GM23338 (cell line): ENCODE results near the gene STK39. TPM values are rescaled to one million over a fixed set of nuclear protein-coding genes. Genes with fewer than 3 reads are reported as not detected.

Experiments
- ATAC-seq: fragments of 200-7000 bp; cut with Tn5 transposase; 3 replicates; pipeline ENCODE4 v1.9.1; 2020
- DNase-seq: peaks from one replicate; pipeline ENCODE4 v3.0.0-alpha.2; 2015; ENCODE audit warnings: low spot score
- H2AFZ ChIP-seq: fragments of 200-600 bp; sonication (generic); 2 replicates; pipeline ENCODE4 v1.8.0; 2016; ENCODE audit warnings: antibody characterized with exemption, mild to moderate bottlenecking, moderate library complexity
- H3F3A ChIP-seq: fragments of 200-600 bp; sonication (generic); replicated peaks from 2 replicates; pipeline ENCODE4 v1.8.0; 2017; ENCODE audit warnings: antibody characterized with exemption, mixed run types, low read depth
- H3K27ac ChIP-seq: fragments of 200-600 bp; sonication (generic); 2 replicates; pipeline ENCODE4 v1.6.1; 2016; ENCODE audit warnings: low read depth
- H3K27me3 ChIP-seq: fragments of 200-600 bp; sonication (generic); 2 replicates; pipeline ENCODE4 v1.8.0; 2016; ENCODE audit warnings: mild to moderate bottlenecking, mixed run types, moderate library complexity; ENCODE audit not compliant: insufficient read depth
- H3K36me3 ChIP-seq: fragments of 200-600 bp; sonication (generic); 2 replicates; pipeline ENCODE4 v1.8.0; 2016; ENCODE audit warnings: mild to moderate bottlenecking; ENCODE audit not compliant: insufficient read depth
- H3K4me1 ChIP-seq: fragments of 200-600 bp; sonication (generic); 2 replicates; pipeline ENCODE4 v1.8.0; 2016; ENCODE audit warnings: mild to moderate bottlenecking, moderate library complexity; ENCODE audit not compliant: insufficient read depth
- H3K4me2 ChIP-seq: fragments of 200-600 bp; sonication (generic); 2 replicates; pipeline ENCODE4 v1.7.1; 2017; ENCODE audit warnings: mixed run types
- H3K4me3 ChIP-seq: fragments of 200-600 bp; sonication (generic); 2 replicates; pipeline ENCODE4 v1.6.1; 2016; ENCODE audit warnings: mixed run types
- H3K79me2 ChIP-seq: fragments of 200-600 bp; sonication (generic); replicated peaks from 2 replicates; pipeline ENCODE4 v1.8.0; 2017; ENCODE audit warnings: mild to moderate bottlenecking; ENCODE audit not compliant: insufficient read depth
- H3K9me2 ChIP-seq: fragments of 200-600 bp; sonication (generic); 2 replicates; pipeline ENCODE4 v1.8.0; 2017; ENCODE audit not compliant: insufficient read depth
- H4K20me1 ChIP-seq: fragments of 200-600 bp; sonication (generic); replicated peaks from 2 replicates; pipeline ENCODE4 v1.8.0; 2017; ENCODE audit warnings: mild to moderate bottlenecking; ENCODE audit not compliant: insufficient read depth
- H3K27ac Mint-ChIP-seq: 2 replicates; pipeline ENCODE4 v1.8.0; 2020; ENCODE audit warnings: inconsistent platforms, mild to moderate bottlenecking, moderate library complexity, mixed read lengths
- H3K27me3 Mint-ChIP-seq: 3 replicates; pipeline ENCODE4 v1.8.0; 2022; ENCODE audit warnings: low read depth, mild to moderate bottlenecking, moderate library complexity, mixed read lengths, inconsistent platforms; ENCODE audit not compliant: insufficient read depth, poor library complexity
- H3K36me3 Mint-ChIP-seq: 3 replicates; pipeline ENCODE4 v1.8.0; 2021; ENCODE audit warnings: low read depth, mild to moderate bottlenecking, inconsistent platforms, moderate library complexity, mixed read lengths
- H3K4me1 Mint-ChIP-seq: 3 replicates; pipeline ENCODE4 v1.8.0; 2020; ENCODE audit warnings: mild to moderate bottlenecking, inconsistent platforms, mixed read lengths
- H3K4me3 Mint-ChIP-seq: 3 replicates; pipeline ENCODE4 v1.8.0; 2021; ENCODE audit warnings: moderate library complexity, mild to moderate bottlenecking, inconsistent platforms, mixed read lengths
- H3K9me3 Mint-ChIP-seq: 3 replicates; pipeline ENCODE4 v1.8.0; 2020; ENCODE audit warnings: moderate library complexity, mild to moderate bottlenecking, inconsistent platforms, mixed read lengths
- CREB1 ChIP-seq: fragments of 250-450 bp; sonication (Bioruptor Pico); IDR thresholded peaks from 2 replicates; pipeline ENCODE4 v1.5.0; 2020; ENCODE audit warnings: low read depth, mild to moderate bottlenecking, moderate library complexity
- EZH2 ChIP-seq: fragments of 200-600 bp; sonication (generic); IDR thresholded peaks from one replicate; pipeline ENCODE4 v1.8.0; 2017; ENCODE audit warnings: antibody characterized with exemption, mild to moderate bottlenecking, low read depth; ENCODE audit not compliant: unreplicated experiment
- EZH2phosphoT487 ChIP-seq: fragments of 200-600 bp; sonication (generic); IDR thresholded peaks from one replicate; pipeline ENCODE4 v1.8.1; 2018; ENCODE audit warnings: antibody characterized with exemption; ENCODE audit not compliant: unreplicated experiment
- JUNB ChIP-seq: IDR thresholded peaks from one replicate; pipeline ENCODE4 v1.6.1; 2016; ENCODE audit warnings: antibody characterized with exemption; ENCODE audit not compliant: unreplicated experiment
- NANOG ChIP-seq: IDR thresholded peaks from 2 replicates; pipeline ENCODE4 v1.6.1; 2016; ENCODE audit warnings: antibody characterized with exemption, borderline replicate concordance
- POLR2AphosphoS5 ChIP-seq: IDR thresholded peaks from 2 replicates; pipeline ENCODE4 v1.6.1; 2016; ENCODE audit warnings: antibody characterized with exemption, low read depth
- STAT1 ChIP-seq: IDR thresholded peaks from one replicate; pipeline ENCODE4 v1.6.1; 2016; ENCODE audit warnings: antibody characterized with exemption; ENCODE audit not compliant: unreplicated experiment
- ZNF114 ChIP-seq: fragments of 250-450 bp; sonication (Bioruptor Pico); IDR thresholded peaks from 2 replicates; pipeline ENCODE4 v1.5.0; 2020; ENCODE audit warnings: mild to moderate bottlenecking, moderate library complexity
- ZNF331 ChIP-seq: fragments of 250-450 bp; sonication (Bioruptor Pico); IDR thresholded peaks from 2 replicates; pipeline ENCODE4 v1.5.0; 2020; ENCODE audit warnings: low read depth, mild to moderate bottlenecking, moderate library complexity
- ZNF462 ChIP-seq: fragments of 250-450 bp; sonication (Bioruptor Pico); IDR thresholded peaks from 2 replicates; pipeline ENCODE4 v1.5.0; 2020; ENCODE audit warnings: mild to moderate bottlenecking, moderate library complexity
- polyA plus RNA-seq: library from polyadenylated mRNA; unstranded; fragments of >200 nt; fragmentation: Nextera tagmentation; extraction: Ambion mirVana; gene quantifications from 2 replicates; pipeline ENCODE4 v1.2.1, GENCODE V29; 2016
- total RNA-seq: library from RNA; depleted of rRNA; stranded (reverse); fragments of >200 nt; shearing (Covaris generic); gene quantifications from 2 replicates; pipeline ENCODE4 v1.2.3, GENCODE V29; 2014
- TF ChIP-seq, protein P1 (sequence below): IDR thresholded peaks from one replicate; pipeline ENCODE4 v1.6.1; 2018; ENCODE audit warnings: antibody characterized with exemption; ENCODE audit not compliant: unreplicated experiment
- TF ChIP-seq, protein P2 (sequence below), 2 experiments: fragments of 200-600 bp in 1 of 2; sonication (generic) in 1 of 2; conservative IDR thresholded peaks; 2 replicates each; pipeline versions ENCODE4 v1.5.1 to v1.6.1; 2016 to 2017; ENCODE audit warnings: antibody characterized with exemption in 2 of 2, low read depth in 2 of 2, mild to moderate bottlenecking in 2 of 2, moderate library complexity in 1 of 2
- TF ChIP-seq, protein P3 (sequence below): IDR thresholded peaks from 2 replicates; pipeline ENCODE4 v1.6.1; 2016; ENCODE audit warnings: antibody characterized with exemption

Gene STK39
- total and polyA plus RNA-seq, 2 experiments from 2014 or later = 9.5 to 16.9 TPM

DNA sequence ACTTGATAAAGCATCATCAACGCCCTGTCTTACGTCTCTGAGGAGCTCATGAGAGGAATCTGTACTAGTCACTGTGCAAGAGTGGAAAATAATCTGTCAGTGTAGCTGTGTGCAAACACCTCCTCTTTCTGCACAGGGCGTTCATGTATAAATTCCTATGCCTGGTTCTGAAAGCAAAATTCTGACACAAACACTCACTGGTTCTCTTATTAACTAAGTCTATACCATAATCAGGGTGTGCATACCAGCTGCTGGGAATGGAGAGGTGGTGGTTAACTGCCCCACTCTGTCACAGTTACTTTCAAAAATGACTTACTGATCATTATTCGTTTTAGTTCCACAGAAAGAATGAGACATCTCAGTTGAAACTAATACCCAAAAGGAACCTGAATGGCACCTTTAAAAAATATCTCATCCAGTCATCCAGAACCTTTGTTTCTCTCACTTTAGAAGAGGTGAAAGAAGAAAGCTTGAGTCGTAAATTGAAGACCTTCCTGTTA, 35.7 kb downstream of the STK39 start:
- Mint-ChIP-seq H3K4me3 (no peak overlapping the region), H3K27ac (no peak overlapping the region), H3K36me3 (no peaks in the 10 kb centered on the region), H3K4me1 (peaks cover 10% of the 10 kb centered on the region), H3K27me3 (no peaks in the 10 kb centered on the region), H3K9me3 (no peaks in the 10 kb centered on the region)
- no peaks in the 10 kb centered on the region for H3K9me2 ChIP-seq
- H3K4me1 ChIP-seq = no peaks in the 10 kb centered on the region
- H3K79me2 ChIP-seq = no peaks in the 10 kb centered on the region
- H4K20me1 ChIP-seq = no peaks in the 10 kb centered on the region
- no peak overlapping the region for H3K27ac ChIP-seq
- H3K27me3 ChIP-seq = no peaks in the 10 kb centered on the region
- no peak overlapping the region for H3K4me3 ChIP-seq
- TF ChIP-seq, protein P1, sequence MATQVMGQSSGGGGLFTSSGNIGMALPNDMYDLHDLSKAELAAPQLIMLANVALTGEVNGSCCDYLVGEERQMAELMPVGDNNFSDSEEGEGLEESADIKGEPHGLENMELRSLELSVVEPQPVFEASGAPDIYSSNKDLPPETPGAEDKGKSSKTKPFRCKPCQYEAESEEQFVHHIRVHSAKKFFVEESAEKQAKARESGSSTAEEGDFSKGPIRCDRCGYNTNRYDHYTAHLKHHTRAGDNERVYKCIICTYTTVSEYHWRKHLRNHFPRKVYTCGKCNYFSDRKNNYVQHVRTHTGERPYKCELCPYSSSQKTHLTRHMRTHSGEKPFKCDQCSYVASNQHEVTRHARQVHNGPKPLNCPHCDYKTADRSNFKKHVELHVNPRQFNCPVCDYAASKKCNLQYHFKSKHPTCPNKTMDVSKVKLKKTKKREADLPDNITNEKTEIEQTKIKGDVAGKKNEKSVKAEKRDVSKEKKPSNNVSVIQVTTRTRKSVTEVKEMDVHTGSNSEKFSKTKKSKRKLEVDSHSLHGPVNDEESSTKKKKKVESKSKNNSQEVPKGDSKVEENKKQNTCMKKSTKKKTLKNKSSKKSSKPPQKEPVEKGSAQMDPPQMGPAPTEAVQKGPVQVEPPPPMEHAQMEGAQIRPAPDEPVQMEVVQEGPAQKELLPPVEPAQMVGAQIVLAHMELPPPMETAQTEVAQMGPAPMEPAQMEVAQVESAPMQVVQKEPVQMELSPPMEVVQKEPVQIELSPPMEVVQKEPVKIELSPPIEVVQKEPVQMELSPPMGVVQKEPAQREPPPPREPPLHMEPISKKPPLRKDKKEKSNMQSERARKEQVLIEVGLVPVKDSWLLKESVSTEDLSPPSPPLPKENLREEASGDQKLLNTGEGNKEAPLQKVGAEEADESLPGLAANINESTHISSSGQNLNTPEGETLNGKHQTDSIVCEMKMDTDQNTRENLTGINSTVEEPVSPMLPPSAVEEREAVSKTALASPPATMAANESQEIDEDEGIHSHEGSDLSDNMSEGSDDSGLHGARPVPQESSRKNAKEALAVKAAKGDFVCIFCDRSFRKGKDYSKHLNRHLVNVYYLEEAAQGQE = no peak
- TF ChIP-seq JUNB (no peak), POLR2AphosphoS5 (no peak), ZNF462 (CRISPR knock-in tag) (no peak), CREB1 (no peak), ZNF331 (CRISPR knock-in tag) (no peak), NANOG (no peak), EZH2phosphoT487 (no peak), STAT1 (no peak), ZNF114 (CRISPR knock-in tag) (no peak), EZH2 (no peak)
- TF ChIP-seq, protein P2, sequence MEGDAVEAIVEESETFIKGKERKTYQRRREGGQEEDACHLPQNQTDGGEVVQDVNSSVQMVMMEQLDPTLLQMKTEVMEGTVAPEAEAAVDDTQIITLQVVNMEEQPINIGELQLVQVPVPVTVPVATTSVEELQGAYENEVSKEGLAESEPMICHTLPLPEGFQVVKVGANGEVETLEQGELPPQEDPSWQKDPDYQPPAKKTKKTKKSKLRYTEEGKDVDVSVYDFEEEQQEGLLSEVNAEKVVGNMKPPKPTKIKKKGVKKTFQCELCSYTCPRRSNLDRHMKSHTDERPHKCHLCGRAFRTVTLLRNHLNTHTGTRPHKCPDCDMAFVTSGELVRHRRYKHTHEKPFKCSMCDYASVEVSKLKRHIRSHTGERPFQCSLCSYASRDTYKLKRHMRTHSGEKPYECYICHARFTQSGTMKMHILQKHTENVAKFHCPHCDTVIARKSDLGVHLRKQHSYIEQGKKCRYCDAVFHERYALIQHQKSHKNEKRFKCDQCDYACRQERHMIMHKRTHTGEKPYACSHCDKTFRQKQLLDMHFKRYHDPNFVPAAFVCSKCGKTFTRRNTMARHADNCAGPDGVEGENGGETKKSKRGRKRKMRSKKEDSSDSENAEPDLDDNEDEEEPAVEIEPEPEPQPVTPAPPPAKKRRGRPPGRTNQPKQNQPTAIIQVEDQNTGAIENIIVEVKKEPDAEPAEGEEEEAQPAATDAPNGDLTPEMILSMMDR (conservative IDR thresholded peaks at IDR 0.05; ENCODE audit: low read depth in 2 of 2) = no peak
- TF ChIP-seq, protein P3, sequence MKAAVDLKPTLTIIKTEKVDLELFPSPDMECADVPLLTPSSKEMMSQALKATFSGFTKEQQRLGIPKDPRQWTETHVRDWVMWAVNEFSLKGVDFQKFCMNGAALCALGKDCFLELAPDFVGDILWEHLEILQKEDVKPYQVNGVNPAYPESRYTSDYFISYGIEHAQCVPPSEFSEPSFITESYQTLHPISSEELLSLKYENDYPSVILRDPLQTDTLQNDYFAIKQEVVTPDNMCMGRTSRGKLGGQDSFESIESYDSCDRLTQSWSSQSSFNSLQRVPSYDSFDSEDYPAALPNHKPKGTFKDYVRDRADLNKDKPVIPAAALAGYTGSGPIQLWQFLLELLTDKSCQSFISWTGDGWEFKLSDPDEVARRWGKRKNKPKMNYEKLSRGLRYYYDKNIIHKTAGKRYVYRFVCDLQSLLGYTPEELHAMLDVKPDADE = no peak
- no peak overlapping the region for H3K4me2 ChIP-seq
- H3F3A ChIP-seq = no peaks in the 10 kb centered on the region
- no peaks in the 10 kb centered on the region for H3K36me3 ChIP-seq
- ATAC-seq (no peak), DNase-seq (no peak)
- no peak overlapping the region for H2AFZ ChIP-seq
